Measurements from ENCODE around the gene HNRNPD. TPM values are rescaled to one million over a fixed set of nuclear protein-coding genes. Genes with fewer than 3 reads are reported as not detected.
"Not testable (repeated sequence)": the region's sequence is repeated elsewhere in the genome, so short reads cannot be mapped to it uniquely, and the experiment has no call there.

HNRNPD gene
- total RNA-seq, 1 donor from 2014 or later = 223 TPM

DNA sequence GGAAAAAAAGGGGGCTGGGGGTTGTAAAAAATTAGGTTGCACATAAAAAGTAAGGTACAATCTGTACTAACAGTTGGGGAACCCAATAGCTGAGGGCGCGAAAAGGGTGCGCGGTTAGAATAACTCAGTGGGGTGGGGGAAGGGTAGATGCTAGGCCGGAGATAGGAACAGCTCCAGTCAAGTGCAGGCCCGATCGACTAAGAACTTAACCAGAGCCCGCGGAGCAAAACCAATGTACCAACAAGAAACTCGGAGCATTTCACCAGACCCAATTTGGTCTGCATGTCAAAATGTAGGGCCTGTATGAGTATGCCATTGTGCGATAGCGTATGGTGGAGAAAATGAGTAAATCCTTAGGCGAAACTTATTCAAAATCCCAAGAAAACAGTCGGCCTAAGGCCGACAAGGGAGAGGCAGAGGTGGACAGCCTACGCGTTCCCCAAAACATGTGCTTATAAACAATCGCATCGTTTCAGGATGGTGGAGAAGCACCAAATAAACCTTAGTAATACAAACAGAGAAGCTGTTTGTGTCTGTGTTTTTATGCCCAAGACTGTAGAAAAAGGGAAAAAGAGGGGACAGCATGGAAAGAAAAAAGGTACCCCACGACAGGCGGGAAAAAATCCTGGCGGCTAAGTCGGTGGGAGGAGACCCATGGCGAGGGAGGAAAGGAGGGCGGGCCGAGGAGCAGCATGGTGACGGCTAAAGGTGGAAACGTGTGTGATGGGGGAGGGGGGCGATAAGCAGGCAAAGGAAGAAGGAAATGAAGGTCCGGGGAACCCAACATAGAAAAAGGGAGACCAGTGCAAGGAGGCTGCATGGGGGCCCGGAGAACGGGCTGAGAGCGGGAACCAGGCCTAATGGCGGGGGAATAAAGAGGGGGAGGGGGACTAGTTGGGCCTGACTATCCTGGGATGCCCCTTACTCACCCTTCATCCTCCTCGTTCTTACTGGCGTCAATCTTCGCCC, 990 bp downstream of the HNRNPD start:
- DNase-seq (ENCODE audit: low spot score) = peak; percentile 89

DNA sequence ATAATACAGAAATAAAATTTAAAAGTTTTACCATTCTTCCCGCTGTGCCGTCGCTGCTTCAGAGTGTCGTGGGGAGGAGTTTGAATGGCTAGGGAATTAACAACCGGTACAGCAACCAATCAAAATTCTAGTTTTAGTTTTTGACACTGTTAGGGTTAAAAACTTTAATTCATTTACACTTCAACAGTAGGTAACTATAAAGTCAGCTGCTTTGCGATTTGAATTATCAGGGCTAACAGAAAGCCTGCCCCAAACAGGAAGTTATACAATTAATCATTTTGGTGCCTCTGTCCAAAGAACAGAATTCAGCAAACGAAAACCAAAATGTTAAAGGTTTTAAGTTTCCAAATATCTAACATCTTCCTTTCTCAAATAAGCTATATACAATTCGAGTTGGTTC, 2.3 kb downstream of the HNRNPD start:
- DNase-seq (ENCODE audit: low spot score) = no peak

DNA sequence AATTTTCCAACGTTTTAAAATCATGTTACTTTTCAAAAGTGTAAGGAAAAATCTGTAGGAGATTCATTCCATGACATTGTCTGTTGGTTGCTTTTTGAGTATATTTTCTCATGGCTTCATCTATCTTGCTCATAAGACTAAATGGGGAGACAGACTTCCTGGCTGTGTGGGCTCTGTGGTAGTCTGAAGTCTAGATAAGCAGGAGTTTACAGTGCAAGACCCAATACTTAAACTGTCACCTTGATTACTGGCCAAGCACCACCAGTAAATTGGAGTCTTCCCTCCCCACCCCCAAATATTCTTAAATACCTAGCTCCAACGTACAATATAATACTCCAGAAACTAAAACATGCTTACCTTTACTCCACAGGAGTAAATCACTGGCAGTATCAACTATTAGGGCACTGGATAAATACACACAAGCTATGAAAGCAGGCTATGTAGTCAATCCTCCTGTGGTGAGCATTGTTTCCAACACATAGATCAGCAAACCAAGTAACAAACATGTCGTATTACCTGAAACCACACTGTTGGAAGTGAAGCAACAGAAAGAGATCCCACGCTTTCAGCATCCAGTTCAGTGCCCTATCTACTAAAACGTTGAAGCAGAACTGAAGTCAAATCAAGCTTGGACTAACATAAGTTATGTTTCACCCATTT, 6.2 kb downstream of the HNRNPD start:
- DNase-seq (ENCODE audit: low spot score) = no peak

DNA sequence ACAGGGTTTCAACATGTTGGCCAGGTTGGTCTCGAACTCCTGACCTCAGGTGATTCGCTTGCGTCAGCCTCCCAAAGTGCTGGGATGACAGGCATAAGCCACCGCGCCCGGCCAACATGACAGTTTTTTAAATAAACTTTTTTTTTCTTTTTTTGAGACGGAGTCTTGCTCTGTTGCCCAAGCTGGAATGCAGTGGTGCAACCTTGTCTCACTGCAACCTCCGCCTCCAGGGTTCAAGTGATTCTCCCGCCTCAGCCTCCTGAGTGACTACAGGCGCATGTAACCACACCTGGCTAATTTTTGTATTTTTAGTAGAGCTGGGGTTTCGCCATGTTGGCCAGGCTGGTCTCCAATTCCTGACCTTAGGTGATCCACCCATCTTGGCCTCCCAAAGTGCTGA, 7.4 kb downstream of the HNRNPD start:
- DNase-seq (ENCODE audit: low spot score) = not testable (repeated sequence)

DNA sequence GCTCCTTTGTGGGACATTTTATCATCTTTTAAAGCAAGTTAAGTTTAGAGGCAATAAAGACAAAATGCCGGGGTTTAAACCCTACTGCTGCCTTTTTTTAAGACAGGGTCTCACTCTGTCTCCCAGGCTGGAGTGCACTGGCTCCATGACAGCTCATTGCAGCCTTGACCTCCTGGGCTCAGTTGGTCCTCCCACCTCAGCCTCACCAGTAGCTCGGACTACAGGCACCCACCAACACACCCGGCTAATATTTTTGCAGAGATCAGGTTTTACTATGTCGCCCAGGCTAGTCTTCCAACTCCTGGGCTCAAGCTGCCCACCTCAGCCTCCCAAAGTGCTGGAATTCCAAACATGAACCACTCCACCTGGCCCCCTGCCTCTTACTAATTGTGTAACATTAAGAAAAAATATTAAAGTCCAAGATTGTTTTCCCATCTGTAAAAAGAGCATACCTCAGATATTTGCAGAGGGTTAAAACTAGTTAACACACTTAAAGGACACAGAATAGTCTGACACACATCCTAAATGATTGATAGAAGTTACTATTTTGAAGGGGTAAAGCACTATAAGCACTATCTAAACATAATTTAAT, 9.8 kb downstream of the HNRNPD start:
- DNase-seq (ENCODE audit: low spot score) = no peak

DNA sequence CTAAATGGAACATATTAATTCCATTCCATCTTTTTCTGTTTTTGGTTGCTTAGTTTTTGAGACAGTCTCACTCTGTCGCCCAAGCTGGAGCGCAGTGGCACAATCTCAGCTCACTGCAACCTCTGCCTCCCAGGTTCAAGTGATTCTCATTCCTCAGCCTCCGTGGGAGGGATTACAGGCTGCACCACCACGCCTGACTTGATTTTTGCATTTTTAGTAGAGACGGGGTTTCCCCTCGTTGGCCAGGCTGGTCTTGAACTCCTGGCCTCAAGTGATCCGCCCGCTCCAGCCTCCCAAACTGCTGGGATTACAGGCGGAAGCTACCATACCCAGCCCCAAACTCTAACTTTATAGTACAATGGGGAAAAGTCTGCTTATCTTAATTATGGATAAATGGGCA, 11.2 kb downstream of the HNRNPD start:
- DNase-seq (ENCODE audit: low spot score) = no peak

DNA sequence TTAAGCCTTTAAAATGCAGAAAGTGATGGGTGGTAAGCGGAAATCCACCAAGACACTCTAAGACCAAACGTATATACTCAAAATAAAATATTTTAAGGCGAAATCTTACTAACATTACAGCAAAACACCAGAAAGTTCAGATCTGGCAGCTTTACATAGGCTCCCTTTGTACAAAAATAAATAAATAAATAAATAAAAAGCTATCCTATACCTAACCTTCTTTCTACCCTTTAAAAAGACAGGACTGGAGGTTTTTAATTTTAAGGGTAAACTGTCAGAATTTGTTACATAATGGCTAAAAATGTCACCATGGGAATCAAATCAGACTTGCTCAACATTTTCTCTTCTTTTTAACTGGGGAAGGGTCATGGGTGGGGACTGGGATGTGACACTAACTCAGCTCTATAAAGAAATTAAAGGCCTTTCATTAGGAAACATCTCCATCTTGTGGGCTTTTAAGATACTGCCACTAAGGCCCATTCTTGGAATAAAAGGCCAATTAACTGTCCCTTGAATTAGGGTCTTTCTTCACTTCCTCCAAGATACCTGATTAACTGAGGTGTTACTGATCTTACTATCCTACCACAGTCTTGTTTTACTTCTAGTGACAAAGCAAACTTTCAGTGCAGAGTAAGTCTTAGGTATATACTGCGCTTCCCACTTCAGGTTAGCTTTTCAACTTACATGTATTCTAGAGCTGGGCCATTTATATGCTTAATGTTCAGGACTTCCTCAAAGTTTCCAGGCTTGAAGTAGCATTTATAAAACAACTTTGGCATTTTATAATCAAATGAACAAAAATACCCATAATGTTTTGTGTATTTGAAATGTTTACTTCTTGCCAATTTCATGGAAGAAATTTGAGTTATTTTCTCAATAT, 13.3 kb downstream of the HNRNPD start:
- DNase-seq (ENCODE audit: low spot score) = no peak

DNA sequence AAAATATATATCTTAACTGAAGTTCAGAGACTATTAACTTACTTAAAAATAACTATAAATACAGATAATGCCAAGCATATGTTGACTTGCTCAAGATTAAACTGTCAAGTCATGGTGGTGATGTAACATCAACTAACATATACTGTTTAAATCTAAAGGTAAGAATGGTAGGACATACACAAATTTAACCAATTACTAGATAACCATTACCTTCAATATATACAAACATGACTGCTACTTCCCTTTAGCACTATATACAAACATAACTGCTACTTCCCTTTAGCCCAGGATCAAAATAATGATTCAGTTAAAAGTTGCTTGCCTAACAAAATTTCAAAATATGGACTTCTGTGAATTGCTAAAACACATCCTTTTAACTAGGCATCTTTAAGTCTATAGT, 14.9 kb downstream of the HNRNPD start:
- DNase-seq (ENCODE audit: low spot score) = no peak

DNA sequence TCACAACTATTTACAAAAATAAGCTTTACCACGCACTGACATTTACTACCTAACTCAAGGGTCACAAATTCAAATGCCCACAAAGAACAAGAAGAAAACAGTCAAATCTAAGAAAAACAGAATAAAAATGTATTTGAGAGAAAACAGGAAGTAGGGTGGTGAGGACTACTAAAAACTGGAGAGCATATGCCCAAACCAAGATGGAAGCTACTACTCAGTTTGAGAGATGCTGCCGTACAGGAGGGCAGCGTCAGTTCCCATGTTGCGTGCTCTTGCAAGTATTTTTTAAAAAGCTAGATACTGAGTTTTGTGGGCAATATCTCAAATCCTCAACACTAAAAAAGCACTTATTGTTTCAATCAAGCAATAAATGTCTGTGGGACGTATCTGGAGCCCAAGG, 16.2 kb downstream of the HNRNPD start:
- no peak for DNase-seq (ENCODE audit: low spot score)

DNA sequence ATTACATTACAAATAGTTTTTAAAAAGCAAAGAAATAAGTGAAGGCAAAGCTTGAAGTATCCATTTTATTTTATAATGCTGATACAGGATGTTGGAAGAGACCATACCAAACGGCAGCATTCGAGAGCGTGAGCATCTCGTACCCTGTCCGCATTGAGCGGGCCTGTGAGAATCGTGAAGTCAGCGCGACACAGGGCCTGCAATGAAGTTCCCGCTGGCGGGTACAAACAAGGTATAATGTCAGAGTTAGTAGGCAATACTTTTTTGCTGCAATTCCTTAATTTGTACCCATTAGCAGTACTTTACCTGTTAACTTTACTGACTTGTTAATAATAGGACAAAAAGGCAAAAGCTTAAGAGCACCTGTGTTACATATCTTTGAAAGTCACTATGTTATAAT, 19.0 kb downstream of the HNRNPD start:
- no peak for DNase-seq (ENCODE audit: low spot score)

DNA sequence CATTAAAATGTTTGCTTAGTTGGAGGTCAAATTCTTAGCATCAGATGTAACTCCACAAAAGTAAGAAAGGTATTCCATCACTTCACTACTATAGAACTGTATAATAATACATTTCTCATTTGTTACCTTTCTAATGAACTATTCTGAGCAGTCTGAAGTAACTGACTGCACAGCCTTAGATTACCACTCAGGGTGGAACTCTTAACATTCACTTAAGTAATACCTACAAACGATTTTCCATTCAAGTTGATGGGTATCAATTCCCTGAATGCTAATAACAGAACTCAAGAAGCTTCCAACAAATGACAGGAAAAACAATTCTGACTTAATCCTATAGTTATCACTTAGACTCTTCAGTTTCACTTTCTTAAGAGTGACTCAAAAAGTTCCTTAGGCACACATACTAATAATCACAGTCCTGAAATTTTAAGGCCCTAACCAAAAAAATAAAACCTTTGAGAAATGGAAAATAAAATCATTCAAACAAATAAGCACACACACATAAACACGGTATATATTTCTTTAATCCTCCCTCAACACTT, 20.9 kb downstream of the HNRNPD start:
- no peak for DNase-seq (ENCODE audit: low spot score)

DNA sequence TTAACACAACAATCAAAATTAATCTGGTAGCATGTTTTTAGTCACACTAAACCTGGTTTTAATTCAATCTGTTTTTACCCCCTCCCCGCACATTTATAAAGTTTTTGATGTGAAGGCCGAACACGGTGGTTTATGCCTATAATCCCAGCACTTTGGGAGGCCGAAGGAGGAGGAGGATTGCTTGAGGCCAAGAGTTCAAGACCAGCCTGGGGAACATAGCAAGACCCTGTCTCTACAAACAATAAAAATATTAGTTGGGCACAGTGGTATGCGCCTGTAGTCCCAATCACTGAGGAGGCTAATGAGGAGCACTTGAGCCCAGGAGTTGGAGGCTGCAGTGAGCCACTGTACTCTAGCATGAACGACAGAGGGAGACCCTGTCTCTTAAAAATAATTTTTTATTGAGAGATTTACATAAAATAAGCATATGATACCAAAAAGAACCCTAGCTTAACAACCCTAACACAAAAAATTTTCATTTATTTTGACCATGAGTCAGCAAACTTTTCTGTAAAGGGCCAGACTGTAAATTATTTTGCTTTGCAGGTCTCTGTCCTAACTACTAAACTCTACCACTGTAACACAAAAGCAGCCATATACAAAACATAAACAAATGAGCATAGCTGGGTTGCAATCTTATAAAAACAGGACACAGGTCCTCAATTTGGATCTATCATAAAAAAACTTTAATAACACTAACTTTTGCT, 21.5 kb downstream of the HNRNPD start:
- no peak for DNase-seq (ENCODE audit: low spot score)

DNA sequence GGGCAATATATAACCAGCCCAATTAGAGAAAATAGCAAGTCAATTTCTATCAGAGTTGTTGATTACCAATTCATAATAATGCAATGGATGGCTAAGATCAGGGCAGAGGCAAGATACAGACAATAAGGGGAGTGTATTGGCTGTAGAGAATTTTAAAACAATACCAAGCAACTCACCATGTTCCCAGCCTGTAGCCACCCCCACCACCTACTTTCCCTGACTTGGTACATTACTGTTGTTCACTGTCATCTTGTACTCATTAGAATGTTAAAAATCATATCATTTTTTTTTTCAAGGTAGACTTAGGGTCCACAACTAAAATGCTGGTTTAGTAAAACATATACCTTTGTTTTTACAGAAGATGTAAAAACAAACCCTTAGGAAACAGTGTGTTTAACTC, 27.7 kb downstream of the HNRNPD start:
- DNase-seq (ENCODE audit: low spot score) = no peak

DNA sequence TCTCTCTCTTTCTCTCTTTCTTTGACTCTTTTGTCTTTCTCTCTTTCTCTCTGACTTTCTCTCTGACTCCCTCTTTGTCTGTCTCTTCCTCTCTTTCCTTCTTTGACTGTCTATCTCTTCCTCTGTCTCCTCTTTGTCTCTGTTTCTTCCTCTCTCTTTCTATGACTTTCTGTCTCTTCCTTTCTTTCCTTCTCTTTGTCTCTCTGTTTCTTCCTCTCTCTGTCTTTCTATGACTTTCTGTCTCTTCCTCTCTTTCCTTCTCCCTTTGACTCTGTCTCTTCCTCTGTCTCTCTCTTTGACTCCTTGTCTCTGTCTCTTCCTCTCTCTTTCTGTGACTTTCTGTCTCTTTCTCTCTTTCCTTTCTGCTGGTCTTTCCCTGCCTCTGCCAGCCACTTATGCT, 38.7 kb downstream of the HNRNPD start:
- no peak for DNase-seq (ENCODE audit: low spot score)

DNA sequence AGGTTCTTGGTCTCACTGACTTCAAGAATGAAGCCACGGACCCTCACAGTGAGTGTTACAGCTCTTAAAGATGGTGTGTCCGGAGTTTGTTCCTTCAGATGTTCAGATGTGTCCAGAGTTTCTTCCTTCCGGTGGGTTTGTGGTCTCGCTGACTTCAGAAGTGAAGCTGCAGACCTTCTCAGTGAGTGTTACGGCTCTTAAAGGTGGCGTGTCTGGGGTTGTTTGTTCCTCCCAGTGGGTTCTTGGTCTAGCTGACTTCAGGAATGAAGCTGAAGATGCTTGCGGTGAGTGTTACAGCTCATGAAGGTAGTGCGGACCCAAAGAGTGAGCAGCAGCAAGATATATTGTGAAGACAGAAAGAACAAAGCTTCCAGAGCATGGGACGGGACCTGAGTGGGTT, 40.1 kb downstream of the HNRNPD start:
- not testable (repeated sequence) for DNase-seq (ENCODE audit: low spot score)

DNA sequence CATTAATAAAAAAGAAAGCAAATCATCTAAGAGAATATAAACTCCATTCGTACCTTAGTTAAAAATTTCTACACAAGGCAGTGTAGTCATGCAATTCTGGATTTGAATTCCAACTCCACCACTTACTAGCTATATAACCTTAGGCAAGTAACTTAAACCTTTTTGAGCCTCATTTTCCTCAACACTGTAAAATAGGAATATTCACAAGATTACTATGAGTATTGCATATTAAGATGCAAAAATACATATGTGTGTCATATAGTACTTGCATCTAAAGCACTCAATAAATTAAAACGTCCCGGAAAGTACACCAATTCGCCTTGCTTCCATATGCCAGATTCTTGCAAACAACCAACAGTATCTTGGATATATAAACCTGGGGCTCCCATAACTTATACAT, 42.0 kb downstream of the HNRNPD start:
- DNase-seq (ENCODE audit: low spot score) = no peak

DNA sequence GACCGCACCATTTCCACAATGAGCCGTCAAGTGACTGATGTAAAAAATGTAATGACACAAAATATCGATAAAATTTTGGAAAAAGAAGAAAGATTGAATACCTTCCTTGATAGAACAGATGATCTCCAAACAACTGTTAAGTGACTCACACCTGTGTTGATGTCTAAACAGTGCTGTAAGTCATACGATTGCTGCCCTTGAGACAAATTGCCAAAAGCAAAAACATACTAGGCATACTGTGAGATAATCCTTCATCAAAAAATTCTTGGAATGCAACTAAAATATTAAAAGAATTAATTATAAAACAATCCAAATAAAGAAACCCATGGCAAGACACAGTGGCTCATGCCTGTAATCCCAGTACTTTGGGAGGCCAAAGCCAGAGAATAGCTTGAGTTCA, 53.4 kb downstream of the HNRNPD start:
- DNase-seq (ENCODE audit: low spot score) = no peak

DNA sequence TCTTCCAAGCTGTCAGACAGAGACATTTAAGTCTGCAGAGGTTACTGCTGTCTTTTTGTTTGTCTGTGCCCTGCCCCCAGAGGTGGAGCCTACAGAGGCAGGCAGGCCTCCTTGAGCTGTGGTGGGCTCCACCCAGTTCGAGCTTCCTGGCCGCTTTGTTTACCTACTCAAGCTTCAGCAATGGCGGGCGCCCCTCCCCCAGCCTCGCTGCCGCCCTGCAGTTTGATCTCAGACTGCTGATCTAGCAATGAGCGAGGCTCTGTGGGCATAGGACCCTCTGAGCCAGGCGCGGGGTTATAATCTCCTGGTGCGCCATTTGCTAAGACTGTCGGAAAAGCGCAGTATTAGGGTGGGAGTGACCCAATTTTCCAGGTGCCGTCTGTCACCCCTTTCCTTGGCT, 70.7 kb downstream of the HNRNPD start:
- DNase-seq (ENCODE audit: low spot score) = not testable (repeated sequence)
